Forelimb muscle (tissue), 1 donor: ENCODE measurements around the gene SERPINA10. TPM values are rescaled to one million over a fixed set of nuclear protein-coding genes. Genes with fewer than 3 reads are reported as not detected.
"Not testable (repeated sequence)": the region's sequence is repeated elsewhere in the genome, so short reads cannot be mapped to it uniquely, and the experiment has no call there.

Source experiments
- DNase-seq: peaks from one replicate; pipeline ENCODE4 v3.0.0-alpha.2; 2013; ENCODE audit warnings: low read depth
- polyA plus RNA-seq: library from polyadenylated mRNA; unstranded; fragments of 120-200 nt; gene quantifications from one replicate; pipeline ENCODE4 v1.2.1, GENCODE V29; 2013; ENCODE audit not compliant: insufficient read length

Gene SERPINA10
- polyA plus RNA-seq, 1 donor, result 0.03 TPM

- DNase-seq, result no peak
Observed at GRCh38 chr14:94313991-94314655, 21.1 kb upstream of the SERPINA10 start.

- DNase-seq, result no peak
Observed at GRCh38 chr14:94312481-94313246, 19.6 kb upstream of the SERPINA10 start.

- no peak for DNase-seq
Observed at GRCh38 chr14:94310248-94310647, 17.2 kb upstream of the SERPINA10 start.

DNA sequence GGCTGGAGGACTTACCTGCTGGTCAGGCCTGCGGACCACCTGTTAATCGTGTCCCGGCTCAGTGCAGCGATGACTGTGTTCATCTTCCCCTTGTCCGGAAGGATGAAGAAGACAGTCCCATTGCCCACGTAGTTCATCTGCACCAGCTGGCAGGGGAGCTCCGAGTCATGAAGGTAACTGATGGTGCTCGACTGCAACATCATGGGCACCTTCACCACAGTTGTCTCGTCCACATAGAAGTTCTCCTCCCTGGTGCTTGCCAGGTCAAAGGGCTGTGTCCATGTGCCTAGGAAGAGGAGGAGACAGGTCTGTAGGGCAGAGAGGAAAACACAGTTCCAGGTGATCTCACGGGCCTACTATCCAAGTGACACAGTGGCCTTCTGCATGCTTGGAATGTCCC lies 16.7 kb upstream of the SERPINA10 start:
- no peak for DNase-seq

DNA sequence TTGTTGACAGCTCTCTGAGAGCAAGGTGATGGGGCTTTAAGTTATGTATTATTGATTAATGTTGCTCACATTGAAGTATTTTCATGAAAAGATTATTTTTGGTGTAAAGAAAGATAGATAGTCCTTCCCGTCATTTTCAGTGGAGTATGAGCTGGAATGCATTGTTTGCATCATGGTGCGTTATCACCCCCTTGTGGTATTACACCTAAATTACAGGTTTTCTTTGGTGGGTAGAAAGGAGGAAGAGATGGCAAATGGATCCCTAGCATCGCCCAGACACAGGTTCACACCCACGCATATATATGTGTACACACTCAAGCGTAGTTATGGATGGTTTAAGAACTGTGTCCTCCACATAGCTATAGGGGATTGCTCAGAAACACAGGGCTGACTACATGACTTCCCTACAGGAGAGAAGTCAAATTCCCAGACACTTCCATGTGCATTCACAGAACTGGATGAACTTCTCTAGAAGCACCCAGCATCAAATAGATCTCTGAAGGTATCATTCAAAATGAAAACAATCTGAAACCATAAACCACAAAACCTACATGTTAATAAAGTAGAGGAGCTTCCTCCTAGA lies 14.4 kb upstream of the SERPINA10 start:
- no peak for DNase-seq

DNA sequence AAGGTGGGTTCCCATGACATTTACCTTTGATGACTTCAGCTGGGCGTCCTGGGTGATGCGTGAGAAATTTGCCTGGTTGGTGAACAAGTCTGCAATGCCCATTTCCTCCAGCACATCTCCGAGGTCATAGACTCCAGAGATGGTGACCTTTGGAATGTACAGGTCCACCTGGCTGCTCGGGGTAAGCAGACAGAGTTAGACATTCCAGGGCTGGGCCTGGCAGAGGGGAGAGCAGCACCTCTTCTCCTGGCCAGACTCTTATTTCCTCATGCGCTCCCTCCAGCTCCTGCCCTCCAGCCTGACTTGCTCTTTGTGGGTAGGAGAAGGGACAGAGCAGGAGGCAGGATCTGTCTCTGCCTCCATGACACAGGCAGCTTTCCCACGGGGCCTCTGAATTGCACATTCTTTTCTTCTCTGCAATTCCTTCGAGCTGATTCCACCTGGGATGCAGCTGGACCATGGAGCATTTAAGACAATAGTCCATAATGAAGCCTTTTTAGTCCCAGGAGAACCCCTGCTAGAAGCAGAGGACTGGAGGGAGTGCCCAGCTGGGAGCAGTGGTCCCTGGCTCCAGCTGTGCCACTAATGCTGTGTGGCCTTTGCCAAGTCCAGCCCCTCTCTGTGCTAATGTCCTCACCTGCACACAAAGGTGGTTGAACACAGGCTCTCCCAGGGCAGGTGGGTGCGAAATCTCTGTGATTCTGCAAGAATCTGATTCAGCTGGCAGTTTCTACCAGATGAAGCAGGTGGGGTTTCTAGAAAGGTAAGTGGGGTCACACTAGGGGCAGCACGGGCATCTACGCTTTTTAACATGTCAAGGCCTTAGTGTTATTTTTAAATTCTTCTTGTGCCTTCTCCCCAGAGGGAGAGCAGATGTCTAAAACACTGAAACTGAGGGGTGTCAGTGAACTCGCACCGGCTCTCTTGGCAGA lies 13.2 kb upstream of the SERPINA10 start:
- DNase-seq, result no peak

GRCh38 chr14:94305620-94306019 lies 12.6 kb upstream of the SERPINA10 start:
- no peak for DNase-seq

- no peak for DNase-seq
Observed at GRCh38 chr14:94304243-94304642, 11.2 kb upstream of the SERPINA10 start.

DNA sequence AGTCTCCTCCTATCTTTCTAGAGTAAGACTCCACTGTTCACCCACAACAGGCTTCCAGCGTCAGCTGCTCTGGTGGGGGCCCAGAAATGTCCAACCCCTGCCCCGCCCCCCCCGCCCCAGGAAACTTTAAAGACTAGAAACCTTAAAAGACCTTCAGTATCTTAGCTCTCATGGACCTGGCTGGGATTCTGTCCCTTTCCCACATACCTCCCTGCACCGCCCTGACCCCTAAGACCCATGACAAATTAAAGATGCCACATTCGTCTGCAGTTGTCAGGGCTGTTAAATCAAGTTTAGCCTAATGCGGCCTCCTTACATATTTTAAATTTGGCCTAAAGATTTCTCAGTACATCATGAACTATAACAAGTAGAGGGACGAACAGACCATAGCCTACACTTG lies 10.0 kb upstream of the SERPINA10 start:
- DNase-seq, result no peak

GRCh38 chr14:94298130-94298529 lies 5.1 kb upstream of the SERPINA10 start:
- DNase-seq, result no peak

- not testable (repeated sequence) for DNase-seq
Observed at GRCh38 chr14:94296181-94296545, 3.1 kb upstream of the SERPINA10 start.

DNA sequence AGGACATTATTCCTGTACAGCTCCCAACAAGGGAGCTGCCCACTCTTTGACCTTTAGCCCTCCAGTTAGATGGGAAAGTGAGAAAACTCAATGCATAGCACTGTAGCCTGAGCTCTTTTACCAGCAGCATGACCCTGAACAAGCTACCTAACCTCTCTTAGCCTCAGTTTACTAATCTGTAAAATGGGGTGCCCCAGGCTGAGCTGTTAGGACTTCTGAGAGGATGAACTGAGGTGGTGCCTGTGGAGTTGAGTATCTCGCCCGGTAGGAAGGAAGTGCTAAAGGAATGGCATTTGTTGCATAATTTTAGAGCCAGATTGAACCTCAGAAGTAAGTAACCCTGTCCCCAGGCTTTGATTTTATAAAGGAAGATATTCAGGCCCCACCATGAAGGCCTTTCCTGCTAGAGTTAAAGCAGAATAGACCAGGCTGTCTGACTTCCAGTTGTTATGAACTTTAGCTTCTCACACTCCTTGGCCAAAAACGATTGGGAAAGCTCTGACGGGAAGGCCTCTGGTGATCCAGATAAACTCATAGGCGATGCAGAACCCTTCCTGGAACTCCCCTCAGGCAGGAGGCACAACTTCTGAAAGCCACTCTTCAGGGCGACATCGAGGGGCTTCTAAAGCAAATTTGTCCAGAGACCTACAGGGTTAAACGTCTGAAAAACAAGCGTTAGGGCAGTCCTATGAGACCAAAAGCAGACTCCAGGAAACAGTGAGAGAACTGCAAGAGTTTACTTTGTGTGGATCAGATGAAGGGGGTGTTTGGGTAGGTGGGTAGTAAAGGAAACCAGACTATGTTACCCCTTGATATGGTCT lies 2.5 kb upstream of the SERPINA10 start:
- DNase-seq, result no peak

- no peak for DNase-seq
Observed at GRCh38 chr14:94293578-94293924, 483 bp upstream of the SERPINA10 start.

- no peak for DNase-seq
Observed at GRCh38 chr14:94292526-94292871, 569 bp downstream of the SERPINA10 start.

- no peak for DNase-seq
Observed at GRCh38 chr14:94291906-94292525, 1.1 kb downstream of the SERPINA10 start.

GRCh38 chr14:94291159-94291905 lies 1.7 kb downstream of the SERPINA10 start:
- DNase-seq, result no peak

GRCh38 chr14:94290197-94290596 lies 2.9 kb downstream of the SERPINA10 start:
- no peak for DNase-seq

DNA sequence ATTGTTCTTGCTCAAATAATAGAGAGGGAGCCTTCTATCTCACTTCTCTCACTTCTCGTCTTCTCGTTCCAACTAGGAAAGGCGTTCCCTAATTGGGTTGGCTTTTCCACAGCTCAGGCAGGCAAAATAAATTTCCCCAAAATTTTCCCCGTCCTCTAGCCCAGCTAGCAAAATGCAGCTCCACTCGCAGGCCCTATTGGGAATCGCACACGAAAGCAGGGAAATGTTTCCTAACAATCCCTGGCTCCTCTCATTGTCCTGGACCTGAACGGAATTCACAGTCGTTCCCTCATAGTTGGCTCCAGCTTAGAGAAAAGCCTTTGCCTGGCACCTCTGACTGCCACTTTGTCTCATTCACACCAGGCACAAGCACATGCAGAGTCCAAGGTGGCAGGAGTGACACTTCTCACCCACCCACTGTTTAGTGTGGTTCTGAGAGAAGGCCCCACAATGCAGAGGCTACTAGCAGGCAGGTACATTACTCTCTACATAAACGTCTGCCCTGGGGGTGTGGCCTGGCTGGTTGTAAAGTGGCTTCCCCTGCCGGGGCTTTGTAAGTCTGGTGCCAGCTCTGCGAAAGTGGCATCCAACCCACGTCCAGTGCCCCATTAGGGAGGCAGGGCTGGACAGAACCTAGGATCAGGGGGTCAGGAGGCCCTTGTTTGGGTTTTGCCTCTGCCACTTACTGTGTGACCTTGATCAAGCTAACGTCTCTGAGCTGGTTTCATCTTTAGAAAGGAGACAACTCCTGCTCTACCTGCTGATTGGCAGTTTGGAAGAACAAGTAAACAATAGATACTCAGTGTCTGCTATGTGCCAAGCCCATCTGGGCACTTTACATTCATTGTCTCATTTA lies 4.2 kb downstream of the SERPINA10 start:
- no peak for DNase-seq

- DNase-seq, result no peak
Observed at GRCh38 chr14:94285158-94285557, 7.9 kb downstream of the SERPINA10 start.
